Epithelial cell of esophagus (primary cell): ENCODE results near the gene EVI5.
A peak's percentile ranks its signal among the peaks of the same experiment; 100 is the strongest.
"Not testable (repeated sequence)": the region's sequence is repeated elsewhere in the genome, so short reads cannot be mapped to it uniquely, and the experiment has no call there.

ENCODE experiments used
- DNase-seq: peaks from one replicate; pipeline ENCODE4 v3.0.0; 2010; ENCODE audit warnings: low read depth
- H3K4me3 ChIP-seq: 2 replicates; pipeline ENCODE4 v1.5.1; 2011; ENCODE audit warnings: mild to moderate bottlenecking, low read length, control low read depth
- TF ChIP-seq, protein P1 (sequence below): IDR thresholded peaks from 2 replicates; pipeline ENCODE4 v1.5.1; 2011; ENCODE audit warnings: low read depth, mild to moderate bottlenecking, low read length, control low read depth, inconsistent platforms; ENCODE audit not compliant: insufficient read depth; ENCODE audit errors: missing control alignments

Gene EVI5

DNA sequence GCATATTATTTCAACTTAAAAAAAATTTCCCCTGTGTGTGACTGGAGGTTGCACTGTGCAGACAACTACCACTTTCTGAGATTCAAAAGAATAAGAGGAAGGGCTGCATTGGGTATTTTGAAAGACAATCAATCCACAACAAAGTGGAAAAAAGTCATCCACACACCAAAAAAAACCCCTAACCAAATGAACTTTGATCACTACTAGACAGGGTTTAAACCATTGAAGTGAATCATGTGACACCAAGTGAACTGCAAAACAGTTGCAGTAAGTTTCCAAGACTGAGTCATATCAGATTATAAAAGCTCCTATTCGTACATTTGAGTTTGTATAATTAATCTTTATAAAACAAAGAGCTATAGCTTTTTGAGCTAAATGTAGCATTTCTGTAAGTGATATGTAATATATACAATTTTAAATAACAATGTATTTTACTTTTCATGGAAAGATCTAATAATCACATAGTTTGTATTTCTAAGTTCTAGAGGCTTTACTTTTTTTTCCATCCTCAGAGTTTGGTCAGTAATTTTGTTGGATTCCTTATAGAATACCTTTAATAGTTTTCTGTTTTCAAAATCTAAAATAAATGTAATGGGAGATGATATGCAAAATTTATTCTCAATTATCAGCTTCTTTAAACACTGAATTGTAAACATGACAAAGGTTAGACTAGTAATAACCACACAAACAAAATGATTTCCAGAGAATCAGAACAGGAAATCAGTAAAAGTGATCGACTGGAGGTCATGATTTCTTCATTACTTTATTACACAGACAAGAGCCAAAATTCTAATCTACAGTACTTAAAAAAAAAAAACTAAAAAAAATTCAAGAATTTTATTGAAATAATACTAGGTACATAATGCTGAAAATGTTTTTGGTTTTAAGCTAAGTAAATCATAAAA, 247.7 kb downstream of the EVI5 start:
- TF ChIP-seq, protein P1, sequence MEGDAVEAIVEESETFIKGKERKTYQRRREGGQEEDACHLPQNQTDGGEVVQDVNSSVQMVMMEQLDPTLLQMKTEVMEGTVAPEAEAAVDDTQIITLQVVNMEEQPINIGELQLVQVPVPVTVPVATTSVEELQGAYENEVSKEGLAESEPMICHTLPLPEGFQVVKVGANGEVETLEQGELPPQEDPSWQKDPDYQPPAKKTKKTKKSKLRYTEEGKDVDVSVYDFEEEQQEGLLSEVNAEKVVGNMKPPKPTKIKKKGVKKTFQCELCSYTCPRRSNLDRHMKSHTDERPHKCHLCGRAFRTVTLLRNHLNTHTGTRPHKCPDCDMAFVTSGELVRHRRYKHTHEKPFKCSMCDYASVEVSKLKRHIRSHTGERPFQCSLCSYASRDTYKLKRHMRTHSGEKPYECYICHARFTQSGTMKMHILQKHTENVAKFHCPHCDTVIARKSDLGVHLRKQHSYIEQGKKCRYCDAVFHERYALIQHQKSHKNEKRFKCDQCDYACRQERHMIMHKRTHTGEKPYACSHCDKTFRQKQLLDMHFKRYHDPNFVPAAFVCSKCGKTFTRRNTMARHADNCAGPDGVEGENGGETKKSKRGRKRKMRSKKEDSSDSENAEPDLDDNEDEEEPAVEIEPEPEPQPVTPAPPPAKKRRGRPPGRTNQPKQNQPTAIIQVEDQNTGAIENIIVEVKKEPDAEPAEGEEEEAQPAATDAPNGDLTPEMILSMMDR, result no peak
- no peak overlapping the region for H3K4me3 ChIP-seq
- peak; percentile 2 for DNase-seq

DNA sequence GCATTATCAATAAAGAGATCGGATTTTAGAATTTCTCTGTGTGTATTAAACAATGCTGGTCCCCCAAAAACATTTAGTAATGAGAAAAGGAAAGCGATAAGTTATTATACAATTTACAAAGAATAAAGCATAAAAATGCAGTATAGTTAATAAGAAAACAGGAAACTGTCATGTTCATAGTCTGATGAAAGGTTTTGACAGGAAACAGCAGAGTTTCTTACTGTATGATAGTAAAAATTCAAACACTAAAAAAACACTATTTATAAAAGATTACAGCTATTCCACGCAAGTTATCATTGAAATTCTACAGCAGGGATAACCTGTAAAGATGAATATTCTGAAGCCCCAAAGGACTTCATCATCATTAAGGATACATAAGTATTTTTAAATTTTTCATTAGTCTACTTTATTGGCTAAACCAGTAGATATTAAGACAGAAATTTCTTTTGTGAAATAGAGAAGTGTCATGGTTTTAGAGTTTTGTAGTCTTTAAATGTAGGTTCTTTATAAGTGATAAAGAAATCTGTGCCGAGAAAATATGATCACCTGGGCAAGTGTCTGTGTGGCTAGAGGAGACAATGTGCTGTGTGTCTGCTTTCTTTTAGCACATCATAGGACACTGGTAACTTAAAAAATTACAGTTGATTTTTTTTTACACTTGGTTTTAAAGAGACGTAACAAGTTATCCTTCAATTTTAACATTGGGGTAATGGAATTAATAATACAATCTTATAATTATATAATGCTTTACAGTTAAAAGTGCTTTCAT, 248.5 kb downstream of the EVI5 start:
- H3K4me3 ChIP-seq, result no peak overlapping the region
- TF ChIP-seq, protein P1, result no peak
- no peak for DNase-seq

DNA sequence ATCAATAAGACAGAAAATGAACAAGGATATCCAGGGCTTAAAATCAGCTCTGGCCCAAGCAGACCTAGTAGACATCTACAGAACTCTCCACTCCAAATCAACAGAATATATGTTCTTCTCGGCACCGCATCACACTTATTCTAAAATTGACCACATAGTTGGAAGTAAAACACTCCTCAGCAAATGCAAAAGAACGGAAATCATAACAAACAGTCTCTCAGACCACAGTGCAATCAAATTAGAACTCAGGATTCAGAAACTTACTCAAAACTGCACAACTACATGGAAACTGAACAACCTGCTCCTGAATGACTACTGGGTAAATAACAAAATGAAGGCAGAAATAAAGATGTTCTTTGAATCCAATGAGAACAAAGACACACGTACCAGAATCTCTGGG, 252.5 kb downstream of the EVI5 start:
- H3K4me3 ChIP-seq, DNase-seq: not testable (repeated sequence)

DNA sequence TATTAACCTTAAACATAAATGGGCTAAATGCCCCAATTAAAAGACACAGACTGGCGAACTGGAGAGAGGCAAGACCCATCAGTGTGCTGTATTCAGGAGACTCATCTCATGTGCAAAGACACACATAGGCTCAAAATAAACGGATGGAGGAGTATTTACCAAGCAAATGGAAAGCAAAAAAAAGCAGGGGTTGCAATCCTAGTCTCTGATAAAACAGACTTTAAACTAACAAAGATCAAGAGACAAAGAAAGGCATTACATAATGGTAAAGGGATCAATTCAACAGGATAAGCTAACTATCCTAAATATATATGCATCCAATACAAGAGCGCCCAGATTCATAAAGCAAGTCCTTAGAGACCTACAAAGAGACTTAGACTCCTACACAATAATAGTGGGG, 253.0 kb downstream of the EVI5 start:
- H3K4me3 ChIP-seq, DNase-seq: not testable (repeated sequence)

DNA sequence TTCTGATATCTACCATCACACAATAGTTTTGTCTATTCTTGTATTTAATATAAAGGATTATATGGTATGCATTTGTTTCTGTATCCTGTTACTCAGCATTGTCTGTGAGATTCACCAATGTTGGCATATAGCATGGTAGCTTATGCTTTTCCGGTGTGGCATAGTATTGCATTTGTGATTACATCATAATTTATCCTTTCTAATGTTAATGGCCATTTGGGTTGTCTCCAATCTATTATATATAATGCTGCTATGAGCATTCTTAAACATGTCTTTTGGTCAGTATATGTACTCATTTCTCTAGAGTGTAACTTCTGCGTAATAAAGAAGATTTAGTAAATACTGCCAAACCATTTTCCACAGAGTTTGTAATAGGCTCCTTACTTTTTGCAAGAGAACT, 257.2 kb downstream of the EVI5 start:
- TF ChIP-seq, protein P1, result no peak

DNA sequence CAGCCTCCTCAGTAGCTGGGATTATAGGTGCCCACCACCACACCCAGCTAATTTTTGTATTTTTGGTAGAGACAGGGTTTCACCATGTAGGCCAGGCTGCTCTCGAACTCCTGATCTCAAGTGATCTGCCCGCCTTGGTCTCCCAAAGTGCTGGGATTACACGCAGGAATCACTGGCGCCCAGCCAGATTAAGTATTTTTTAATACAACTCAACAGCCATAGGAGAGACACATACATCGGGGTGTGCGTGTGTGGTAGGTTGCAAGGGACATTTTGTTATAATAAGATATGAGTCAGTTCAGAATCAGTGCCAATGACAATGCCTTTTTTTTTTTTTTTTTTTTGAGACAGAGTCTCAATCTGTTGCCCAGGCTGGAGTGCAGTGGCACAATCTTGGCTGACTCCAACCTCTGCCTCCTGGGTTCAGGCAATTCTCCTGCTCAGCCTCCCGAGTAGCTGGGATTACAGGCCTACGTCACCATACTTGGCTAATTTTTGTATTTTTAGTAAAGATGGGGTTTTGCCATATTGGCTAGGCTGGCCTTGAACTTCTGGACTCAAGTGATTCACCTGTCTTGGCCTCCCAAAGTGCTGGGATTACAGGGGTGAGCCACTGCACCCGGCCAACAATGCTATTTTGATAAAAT, 259.8 kb downstream of the EVI5 start:
- H3K4me3 ChIP-seq, DNase-seq: not testable (repeated sequence)

More for the DNA sequence above, 257.2 kb downstream of the EVI5 start:
- no peak overlapping the region for H3K4me3 ChIP-seq
- no peak for DNase-seq

DNA sequence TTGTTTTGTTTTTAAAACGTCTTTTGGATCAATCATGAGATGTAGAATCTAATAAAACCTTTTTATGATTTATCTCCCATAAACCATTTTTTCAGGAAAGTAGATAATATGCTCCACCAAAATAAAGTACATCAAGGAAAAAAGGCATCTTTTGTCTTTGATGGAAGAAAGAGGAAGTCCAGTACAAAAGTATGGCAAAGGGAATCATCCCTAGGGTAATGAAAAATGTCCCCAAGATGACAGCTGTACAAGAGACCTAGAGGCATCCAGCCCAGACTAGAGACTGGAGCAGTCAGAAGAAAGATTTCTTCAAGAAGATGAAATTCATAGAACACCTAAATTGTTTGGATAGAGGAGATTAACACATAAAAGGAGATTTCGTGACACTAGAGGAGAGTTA, 265.9 kb downstream of the EVI5 start:
- TF ChIP-seq, protein P1, result no peak
- H3K4me3 ChIP-seq, result no peak overlapping the region
- DNase-seq, result no peak

DNA sequence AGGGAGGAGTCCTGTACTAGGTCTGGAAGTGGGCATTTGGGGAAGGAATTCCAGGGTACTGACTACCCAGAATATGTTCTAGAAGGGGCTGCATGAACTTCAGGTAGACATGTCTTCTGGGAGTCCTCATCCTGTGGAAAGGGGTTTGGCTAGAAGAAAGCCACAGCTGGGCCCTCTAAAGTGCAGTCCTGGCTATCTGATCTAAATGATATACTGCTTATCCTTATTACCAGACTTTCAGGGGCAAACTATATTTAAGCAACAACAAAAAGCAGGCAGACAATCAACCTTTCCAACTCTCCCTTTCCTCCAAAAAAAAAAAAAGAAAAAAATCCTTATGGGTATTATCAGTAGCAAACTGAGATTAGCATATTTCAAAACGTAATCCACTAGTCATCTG, 268.3 kb downstream of the EVI5 start:
- TF ChIP-seq, protein P1, result no peak
- no peak for DNase-seq
- no peak overlapping the region for H3K4me3 ChIP-seq
